Globus pallidus (tissue), 1 donor: ENCODE results near the gene TUBA1B.

Experiments
- DNase-seq: peaks from one replicate; pipeline ENCODE4 v3.0.0-alpha.2; 2015; ENCODE audit warnings: low spot score

TUBA1B gene

DNA sequence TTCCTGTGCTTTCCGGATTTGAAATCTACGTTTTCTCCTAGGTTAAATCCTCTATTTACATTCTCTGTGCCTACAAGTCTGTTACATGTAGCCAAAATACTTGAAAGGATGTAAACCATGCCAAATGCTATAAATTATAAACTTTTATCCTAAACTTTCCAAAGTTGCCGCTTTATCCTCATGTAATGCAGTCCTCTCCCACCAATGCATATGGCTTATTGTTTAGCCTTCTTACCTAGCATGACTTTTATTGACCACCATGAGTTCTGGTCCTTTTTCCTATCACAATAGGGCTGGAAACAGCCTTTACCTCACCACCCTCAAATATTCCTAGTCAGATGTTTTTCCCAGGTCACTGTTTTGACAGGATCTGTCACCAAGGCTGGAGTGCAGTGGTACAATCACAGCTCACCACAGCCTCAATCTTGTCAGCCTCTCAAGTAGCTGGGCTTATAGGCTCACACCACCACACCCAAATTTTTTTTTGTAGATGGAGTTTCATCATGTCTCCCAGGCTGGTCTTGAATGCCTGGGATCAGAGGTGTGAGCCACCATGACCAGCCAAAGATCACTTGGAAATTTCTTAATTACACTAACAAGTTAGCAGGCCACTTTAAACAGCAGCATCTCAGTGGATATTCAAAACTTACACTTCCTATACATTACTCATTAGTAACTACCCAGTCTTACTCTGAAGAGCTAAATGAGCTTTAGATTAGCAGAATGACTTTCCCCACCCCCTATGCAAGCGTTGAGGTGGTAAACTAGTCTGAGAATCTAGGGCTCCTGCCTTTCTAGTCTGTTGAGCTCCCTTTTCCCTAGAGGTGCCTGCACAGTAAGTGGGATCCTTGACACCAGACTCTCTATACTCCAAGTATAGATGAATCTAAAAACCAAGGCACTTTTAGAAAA lies 4.1 kb downstream of the TUBA1B start:
- DNase-seq = no peak

DNA sequence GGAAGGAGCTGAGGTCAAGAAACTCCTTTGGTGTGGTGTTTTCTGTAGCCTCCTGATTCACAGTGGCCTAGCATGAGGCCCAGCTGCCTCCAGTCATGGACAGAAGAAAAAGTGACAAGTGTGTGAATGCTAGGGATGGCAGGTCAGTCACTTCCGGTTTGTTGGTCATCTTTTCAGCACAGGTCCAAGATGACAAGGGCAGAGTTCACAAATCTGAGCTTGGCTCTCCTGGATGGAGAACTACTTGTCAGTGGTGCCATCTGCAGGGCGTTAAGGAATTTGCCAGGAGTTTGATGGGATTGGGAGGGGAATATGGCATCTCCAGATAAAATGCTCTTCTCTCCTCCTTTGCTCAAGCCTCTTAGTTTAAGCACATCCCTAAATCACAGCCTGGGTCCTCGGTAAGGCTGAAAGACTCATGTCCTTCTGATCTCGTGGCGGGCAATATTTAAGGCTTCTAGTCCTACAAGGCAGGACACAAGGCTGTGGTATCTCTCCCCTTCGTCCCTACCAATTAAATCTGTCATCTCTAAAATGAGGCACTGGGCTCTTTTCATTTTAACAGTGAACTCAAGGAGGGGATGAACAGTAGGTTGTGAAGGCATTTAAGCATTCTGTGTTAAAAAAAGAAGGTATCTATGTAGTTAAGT lies 10.0 kb downstream of the TUBA1B start:
- DNase-seq = peak; percentile 76

DNA sequence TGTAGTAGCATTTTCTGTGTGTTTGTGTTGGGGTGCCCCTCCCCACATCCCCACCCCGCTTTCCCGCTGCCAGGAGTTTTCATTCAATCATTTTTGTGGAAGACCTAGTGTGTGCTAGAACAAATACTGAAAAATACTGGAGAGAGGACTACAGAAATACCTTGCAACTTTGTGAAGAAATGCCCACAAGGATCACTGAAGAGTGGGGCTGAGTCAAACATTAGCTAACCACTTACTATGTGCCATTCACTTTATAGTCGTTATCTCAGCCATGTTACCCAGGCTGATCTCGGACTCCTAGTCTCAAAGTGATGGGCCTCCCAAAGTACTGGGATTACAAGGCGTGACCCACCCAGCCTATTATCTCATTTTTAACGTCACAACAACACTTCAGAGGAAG lies 20.0 kb downstream of the TUBA1B start:
- no peak for DNase-seq

DNA sequence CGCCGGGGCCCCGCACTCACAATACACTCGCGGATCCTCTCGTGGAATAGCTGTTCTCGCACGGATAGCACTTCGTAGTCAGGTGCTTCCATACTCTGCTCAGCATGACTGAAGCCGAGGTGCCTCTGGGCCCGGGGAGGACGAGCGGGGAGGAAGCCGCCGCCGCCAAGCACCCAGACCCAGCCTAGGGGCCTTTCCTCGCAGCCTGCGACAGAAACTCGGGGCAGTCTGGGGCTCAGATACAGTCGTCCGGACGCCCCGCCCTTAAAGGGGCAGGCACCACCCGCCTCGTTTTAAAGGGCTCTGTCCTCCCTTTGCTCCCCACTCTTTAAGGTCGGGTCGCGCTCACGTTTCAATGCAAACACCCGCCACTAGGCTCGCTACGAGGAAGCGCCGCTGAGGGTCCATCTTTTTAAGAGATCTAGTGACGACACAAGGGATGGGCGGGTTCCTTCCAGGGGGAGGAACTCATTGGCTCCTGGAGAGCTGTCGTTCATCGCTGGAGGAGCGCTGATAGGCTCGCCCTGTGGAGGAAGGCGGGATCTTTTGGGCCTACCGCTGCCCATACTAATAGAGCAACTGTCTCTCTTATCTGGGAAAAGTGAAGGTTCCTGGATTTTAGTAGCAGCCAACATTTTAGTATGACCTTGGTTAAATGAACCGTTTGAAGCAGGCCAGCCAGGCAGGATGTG lies 20.6 kb downstream of the TUBA1B start, which contains the start of gene LMBR1L:
LMBR1L (minus strand) TSS at position 384 of the 692 bp plus-strand sequence; CDS start at position 92, 292 bp downstream.
- peak; percentile 98 for DNase-seq

DNA sequence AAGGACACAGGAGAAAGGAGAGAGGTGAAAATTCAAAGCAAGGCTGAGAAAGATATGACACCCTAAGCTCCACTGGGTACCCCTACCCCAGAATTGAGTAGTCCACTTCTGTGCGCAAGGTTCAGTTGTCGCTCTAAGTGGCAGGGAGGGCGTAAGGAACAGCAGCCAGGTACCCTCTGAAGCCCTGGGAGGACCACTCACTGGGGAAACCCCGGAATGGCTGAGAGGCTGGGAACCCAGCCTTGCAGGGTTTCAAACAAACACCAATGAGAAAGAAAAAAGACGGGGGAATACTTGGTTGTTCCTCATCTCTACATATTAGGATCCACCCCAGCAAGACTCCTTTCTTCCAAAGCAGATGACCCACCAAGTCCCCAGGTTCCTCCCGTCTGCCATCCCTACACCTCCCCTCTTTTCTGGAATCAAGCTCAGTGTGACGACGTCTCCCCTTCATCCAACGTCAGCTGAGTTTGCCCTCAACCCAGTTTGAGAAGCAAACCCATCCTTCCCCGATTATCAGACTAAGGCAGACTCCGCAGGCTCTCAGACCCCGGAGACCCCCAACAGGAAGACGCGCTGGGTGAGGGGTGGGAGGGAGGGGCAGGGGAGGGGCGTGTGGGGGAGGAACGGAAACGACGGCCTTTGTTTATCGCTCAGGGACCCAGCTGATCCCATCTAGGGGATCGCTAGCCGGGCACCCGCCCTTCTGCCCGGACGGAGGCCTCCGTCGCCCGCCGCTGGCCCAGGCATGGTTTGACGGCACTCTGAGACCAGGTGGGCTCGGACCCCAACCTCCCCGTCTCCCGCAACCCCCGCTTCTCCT lies 21.3 kb downstream of the TUBA1B start:
- DNase-seq = no peak

DNA sequence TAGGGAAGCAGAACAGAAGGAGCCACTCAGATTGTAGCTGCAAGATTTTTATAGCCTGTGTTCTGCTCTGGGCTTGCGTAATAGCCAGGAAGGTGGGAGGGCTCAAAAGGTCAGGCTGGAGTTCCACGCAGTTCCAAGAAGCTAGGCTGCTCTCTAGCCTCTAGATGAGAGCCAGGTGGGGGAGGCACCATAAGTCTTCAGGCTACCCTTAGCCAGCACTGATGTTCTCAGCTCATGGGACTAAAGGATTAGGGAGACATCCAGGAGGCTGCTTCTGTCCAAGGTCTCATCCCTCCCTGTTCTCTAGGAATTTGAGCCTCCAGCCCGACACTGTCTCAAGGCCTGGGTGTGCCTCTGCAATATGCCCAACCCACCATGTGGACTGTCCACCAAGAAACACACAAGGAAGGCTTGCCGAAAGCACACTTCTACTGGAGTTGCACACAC lies 22.2 kb downstream of the TUBA1B start:
- DNase-seq = no peak

DNA sequence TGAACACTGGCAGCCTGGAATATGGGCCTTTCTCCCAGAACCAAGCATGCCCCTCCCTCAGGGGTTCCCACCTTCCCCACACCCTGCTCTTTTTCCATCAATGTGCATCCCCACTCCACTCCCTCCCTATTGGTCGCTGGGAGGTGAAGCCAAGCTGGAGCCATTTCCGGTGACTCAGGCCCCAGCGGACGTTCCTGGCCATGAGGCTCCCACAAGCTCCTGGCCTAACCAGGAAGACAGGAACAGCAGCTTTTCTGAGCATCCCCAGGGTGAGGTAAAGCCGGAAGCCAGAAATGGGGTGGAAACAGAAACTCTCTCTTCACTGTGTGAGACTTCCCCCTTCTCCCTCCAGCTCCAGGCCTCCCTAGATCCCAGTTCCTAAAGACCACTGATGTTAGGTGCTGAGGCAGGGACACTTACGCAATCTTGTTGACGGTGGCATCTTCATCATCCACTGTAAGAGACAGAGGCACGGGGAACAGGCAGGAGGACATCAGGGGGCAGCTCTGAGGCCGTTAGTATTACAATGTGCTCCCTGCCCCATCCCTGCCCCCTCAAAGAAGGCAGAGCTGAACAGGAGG lies 25.6 kb downstream of the TUBA1B start:
- DNase-seq = no peak

DNA sequence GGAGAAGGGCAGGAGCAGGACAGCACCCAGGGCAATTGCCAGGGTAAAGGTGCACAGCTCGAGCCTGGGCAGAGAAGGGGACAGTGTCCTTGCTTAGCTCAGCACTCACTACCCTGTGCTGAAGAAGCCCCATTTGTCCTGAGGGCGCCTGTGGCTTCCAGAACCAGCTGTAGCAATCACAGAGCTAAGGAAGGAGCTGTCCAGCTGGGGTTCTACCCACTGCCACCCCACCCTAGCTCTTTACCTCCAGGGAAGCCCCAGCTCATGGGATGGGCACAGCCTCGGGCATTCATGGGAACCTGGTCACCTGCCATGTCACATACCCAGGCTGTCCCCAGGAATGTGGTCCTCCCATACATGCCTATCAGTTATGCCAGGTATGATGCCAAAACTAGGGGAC lies 26.4 kb downstream of the TUBA1B start:
- no peak for DNase-seq

DNA sequence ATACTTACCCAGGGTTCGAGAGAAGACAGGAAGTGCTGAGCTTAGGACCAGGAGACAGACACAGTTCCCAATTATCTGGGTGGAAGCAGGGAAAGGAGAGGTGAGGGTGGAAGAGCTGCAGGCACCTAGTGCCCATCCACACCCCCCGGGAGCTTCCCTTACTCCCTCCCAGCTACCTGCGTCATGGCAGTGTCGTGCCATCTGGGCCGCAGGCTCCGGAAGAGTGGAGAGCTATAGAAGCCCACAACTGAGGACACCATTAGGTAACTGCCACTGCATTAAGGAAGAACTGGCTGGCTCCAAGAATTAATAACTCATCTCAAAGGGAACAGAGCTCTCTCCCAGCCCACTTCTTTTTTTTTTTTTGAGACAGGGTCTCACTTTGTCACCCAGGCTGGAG lies 30.8 kb downstream of the TUBA1B start:
- DNase-seq = no peak

DNA sequence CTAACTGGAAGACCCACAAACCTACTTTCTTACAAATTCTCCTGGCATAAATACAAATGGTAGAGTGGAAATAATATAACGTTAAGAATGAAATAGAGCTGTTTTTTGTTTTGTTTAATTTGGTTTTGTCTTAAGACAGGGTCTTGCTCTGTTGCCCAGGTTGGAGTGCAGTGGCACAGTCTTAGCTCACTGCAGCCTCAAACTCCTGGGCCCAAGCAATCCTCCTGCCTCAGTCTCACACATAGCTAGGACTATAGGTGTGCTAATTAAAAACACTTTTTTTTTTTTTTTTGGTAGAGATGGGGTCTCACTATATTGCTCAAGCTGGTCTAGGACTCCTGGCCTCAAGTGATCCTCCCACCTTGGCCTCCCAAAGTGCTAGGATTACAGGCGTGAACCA lies 32.5 kb downstream of the TUBA1B start:
- DNase-seq = no peak

DNA sequence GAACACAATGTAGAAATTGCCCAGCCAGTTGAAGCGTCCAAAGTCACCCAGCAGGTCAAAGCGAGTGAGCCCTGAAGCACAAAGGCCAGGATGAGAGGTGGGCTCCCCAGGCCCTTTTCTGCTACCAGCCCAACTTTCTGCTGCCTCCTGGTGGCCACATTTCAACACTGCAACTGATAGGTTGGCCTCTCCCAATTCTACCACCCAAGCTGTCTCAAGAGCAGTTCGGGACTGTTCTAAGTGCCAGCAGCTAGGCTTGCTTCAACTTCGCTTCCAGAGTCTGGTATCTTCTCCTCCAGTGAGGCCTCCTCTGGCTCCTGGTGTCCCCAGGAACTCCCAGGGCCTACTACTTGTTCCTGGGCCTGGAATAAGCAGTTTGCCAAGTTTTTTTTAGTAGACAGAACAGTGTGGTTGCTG lies 33.2 kb downstream of the TUBA1B start:
- no peak for DNase-seq

DNA sequence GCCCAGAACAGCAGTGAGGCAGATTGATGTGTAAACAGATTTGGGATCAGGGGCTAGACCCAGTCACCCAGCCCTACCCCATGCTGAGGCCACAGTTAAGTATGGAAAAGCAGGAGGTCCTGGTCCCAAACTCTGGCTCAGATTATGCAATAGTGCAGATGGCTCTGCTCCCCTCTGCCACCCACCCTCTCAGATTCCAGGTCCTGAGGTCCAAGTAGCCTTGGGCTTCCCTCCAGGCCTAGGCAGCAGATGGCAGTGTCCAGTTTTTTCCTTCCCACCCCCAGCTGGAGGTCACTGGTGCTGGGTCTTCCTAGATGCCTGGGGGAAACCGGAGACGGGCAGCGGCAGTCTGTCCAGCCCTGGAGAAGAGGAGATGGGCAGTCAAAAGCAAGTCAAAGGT lies 33.8 kb downstream of the TUBA1B start:
- no peak for DNase-seq

DNA sequence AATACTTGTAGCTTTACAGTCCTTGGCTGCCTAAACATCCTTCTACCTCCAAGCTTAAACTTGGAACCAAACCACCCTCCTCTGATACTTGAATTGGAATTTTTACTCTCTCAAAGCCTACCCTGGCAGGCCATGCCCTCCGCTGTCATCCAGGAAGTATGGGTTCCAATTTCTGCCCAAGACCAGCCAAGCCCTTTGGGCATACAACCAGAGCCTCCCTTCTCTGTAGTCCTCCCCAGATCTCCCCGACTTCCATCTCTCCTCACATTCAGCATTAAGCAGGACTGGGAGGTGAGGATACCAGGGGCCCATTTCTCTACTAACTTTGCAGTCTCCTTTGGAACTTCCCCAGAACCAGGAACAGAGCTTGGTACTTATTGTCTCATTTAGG lies 36.2 kb downstream of the TUBA1B start:
- DNase-seq = no peak

DNA sequence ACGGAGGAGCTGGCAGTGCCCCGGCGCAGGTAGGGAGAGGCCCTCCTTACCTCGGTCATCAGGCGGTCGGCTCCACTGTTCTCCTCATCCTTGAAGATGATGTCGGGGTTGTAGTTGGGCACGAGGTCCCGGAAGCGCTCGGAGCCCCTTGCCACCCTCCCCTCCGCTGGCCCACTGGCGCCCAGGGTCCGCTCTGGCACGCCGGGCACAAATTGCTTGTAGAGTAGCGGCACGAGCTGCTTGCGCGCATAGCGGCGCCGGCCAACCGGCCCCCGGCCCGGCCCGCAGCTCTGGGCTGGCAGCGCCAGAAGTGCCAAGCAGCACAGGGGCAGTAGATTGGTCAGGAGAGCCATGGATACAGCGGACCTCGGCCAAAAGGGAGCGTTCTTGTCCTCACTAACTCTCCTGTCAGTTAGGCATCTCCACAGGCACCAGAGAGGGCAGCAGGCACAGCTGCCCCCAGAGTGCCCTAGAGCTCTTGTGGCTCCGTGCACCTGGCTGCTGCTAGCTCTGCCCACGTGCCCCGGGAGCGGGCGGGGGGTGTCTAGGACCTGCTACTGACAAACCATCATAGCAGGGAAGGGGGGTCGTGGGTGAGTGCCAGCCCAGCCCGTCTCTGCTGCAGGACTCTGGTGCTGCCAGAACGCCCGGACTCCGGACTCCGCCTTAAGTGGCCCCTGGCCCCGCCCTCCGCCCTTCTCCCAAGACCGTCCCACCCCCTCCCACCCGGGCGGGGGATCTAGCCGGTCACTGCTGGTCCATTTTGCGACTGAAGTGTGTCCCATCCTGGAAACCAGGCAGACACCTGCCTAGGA lies 36.8 kb downstream of the TUBA1B start, which contains the start of gene DHH:
DHH (minus strand) TSS at position 642 of the 815 bp plus-strand sequence; CDS start at position 353, 289 bp downstream.
- no peak for DNase-seq

DNA sequence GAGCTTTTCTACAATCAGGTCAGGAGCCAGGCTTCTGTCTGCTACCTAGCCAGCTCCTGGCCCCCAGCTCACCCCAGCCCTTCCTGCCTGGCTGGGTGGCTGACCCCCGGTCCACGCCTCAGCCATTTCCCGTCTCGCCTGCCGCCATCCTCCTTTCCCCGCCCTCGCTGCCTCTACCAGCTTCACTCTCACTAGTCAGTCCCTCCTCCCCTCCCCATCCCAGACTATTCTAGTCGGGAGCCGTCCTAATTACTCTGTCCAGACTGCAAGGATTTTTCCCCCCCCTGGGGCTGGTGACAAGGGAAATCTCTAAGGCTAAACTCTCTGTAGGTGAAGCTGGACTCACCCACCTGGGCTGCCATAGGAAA lies 37.4 kb downstream of the TUBA1B start:
- DNase-seq = no peak

DNA sequence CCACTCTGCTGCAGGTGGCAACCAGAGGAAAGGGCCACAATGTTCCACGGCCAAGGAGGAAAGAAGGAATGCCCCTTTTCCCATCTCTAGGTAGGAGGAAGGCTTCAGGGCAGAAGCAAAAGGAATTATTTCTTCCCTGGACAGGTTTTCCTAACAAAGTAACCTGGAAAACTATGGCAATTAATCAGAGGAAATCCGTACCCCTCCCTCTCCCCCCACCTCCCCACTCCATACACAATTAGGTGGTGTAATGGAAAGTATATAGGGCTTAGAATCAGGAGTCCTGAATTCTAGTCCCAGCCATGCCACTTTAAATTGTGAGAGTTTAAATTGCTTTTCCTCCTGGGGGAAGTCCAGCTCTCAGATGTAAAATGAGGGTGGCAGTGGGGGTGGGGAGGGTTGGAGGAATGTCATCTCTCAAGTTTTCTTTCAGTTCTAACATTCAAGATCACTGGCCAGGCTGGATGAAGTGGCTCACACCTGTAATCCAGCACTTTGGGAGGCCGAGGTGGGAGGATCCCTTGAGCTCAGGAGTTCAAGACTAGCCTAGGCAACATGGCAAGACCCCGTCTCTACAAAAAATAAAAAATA lies 38.3 kb downstream of the TUBA1B start:
- no peak for DNase-seq

DNA sequence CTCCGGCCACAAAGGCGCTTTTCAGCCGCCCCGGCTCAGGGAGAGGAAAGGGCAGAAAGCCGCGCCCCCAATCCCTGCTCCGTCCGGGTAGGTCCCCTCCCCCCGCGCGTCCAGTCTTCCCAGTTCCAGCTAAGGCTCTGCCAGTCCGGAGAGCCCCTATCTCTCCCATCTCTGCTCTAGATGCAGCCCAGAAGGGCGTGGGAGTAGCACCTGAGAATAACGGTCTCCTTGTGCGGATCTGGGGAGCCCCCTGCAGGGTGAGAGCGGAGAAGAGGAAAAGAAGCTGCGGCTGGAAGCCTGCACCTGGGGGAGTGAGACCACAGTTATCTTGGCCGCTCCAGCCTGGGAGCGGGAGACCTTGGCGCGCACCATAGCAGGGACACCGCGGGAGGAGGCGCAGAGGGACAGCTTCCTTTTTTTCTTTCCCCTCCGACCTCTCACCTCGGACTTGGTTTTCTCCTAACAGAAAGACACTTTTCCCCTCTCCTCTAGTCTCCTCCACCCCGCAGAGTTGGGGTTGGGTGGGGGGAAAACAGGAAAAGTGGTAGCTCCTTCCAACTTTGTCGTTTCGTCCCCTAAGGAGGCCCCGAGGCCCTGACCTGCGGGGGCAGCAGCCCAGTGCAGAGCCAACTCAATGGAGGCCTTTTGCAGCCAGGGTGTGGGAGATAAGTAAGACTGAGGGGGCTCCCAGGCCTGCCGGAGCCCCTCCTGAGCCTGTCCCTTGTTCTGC lies 38.9 kb downstream of the TUBA1B start:
- peak; percentile 59 for DNase-seq

DNA sequence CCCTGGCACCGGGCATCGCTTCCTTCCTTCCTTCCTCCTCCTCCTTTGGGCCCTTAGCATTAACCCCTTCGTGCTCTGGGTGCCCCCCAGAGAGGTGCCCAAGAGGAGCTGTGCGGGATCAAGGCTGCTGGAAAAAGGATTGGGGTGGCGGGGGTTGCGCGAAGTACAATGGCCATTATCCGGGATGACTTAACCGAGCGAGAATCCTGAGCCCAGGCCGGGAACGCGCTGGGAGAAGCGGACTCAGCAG lies 39.4 kb downstream of the TUBA1B start:
- DNase-seq = no peak

DNA sequence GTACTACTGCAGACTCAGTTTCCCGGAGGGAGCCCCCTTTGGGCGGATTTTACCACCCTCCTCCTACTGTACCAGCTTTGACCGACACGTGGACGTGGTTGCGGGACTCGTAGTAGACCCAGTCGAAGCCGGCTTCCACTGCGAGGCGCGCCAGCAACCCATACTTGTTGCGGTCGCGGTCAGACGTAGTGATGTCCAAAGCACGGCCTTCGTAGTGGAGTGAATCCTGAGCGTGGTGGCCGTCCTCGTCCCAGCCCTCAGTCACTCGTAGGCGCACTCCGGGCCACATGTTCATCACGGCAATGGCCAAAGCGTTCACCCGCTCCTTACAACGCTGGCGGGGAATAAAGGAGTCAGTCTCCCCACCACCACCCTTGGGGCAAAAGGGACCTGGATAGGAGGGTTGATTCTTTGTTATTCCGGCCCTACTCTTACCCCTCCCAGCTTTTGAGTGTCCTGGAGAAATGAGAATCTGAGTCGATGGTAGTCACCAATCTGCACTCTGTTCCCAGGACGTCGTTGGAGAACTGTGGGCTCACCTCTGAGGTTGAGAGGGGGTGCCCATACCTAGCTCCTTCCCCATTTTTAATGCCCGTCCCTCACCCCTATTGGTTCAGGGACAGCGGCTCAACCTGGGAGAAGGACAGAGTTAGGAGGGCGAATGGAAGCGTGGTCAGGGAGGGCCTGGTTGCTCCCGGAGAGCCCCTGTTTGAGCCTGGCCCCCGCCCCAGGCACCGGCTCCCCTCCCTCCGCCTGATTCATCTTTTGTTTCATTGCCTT lies 39.9 kb downstream of the TUBA1B start:
- DNase-seq = no peak
